Bronchial epithelial cell (primary cell): ENCODE data around the gene CD19. TPM values are rescaled to one million over a fixed set of nuclear protein-coding genes. Genes with fewer than 3 reads are reported as not detected.

Experiments
- DNase-seq: peaks from one replicate; pipeline ENCODE4 v3.0.0-alpha.2; 2010; ENCODE audit warnings: low read depth
- FAIRE-seq: peaks from 2 replicates; lab custom pipeline; 2011; peaks lifted over from hg19 to GRCh38; lab: Jason Lieb, UNC
- H3K27me3 ChIP-seq: 2 replicates; pipeline ENCODE4 v1.5.1; 2011; ENCODE audit warnings: low read length; ENCODE audit not compliant: control insufficient read depth, insufficient read depth
- H3K36me3 ChIP-seq: 2 replicates; pipeline ENCODE4 v1.5.1; 2011; ENCODE audit warnings: low read length; ENCODE audit not compliant: control insufficient read depth, insufficient read depth
- H3K4me3 ChIP-seq: 2 replicates; pipeline ENCODE4 v1.5.1; 2011; ENCODE audit warnings: mild to moderate bottlenecking, low read depth, low read length, control low read depth
- total RNA-seq: library from RNA; depleted of rRNA; stranded (reverse); fragments of >200 nt; gene quantifications from 2 replicates; pipeline ENCODE4 v1.2.1, GENCODE V29; 2014
- TF ChIP-seq, protein P1 (sequence below): IDR thresholded peaks from 2 replicates; pipeline ENCODE4 v1.5.1; 2011; ENCODE audit warnings: mild to moderate bottlenecking, moderate library complexity, low read length, control low read depth, inconsistent platforms; ENCODE audit not compliant: insufficient read depth, severe bottlenecking

Gene CD19
- total RNA-seq, 1 donor from 2014 or later: not detected

- H3K27me3 ChIP-seq: no peaks in the 10 kb centered on the region
- no peaks in the 10 kb centered on the region for H3K36me3 ChIP-seq
- FAIRE-seq (no peak), DNase-seq (no peak)
- TF ChIP-seq, protein P1, sequence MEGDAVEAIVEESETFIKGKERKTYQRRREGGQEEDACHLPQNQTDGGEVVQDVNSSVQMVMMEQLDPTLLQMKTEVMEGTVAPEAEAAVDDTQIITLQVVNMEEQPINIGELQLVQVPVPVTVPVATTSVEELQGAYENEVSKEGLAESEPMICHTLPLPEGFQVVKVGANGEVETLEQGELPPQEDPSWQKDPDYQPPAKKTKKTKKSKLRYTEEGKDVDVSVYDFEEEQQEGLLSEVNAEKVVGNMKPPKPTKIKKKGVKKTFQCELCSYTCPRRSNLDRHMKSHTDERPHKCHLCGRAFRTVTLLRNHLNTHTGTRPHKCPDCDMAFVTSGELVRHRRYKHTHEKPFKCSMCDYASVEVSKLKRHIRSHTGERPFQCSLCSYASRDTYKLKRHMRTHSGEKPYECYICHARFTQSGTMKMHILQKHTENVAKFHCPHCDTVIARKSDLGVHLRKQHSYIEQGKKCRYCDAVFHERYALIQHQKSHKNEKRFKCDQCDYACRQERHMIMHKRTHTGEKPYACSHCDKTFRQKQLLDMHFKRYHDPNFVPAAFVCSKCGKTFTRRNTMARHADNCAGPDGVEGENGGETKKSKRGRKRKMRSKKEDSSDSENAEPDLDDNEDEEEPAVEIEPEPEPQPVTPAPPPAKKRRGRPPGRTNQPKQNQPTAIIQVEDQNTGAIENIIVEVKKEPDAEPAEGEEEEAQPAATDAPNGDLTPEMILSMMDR: no peak
- H3K4me3 ChIP-seq: no peak overlapping the region
These were observed 39.5 kb upstream of the CD19 start for GRCh38 chr16:28891964-28892890.

DNA sequence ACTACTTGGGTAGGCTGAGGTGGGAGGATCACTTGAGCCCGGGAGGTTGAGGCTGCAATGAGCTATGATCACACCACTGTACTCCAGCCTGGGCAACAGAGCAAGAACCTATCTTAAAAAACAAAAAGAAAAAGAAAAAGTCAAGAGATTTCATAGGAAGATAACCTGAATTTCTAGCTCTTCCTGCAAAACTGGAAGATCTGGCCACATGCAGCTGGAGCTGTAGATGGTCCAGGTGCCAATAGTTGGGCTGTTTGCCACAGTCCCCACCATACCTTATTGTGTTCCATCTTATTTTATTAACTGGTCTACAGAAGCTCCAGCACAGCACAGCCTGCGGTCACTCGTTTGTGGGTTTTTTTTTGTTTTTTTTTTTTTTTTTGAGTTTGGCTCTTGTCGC lies 38.5 kb upstream of the CD19 start:
- DNase-seq (no peak), FAIRE-seq (no peak)
- TF ChIP-seq, protein P1: no peak
- Histone ChIP-seq H3K27me3 (no peaks in the 10 kb centered on the region), H3K36me3 (no peaks in the 10 kb centered on the region), H3K4me3 (no peak overlapping the region)

DNA sequence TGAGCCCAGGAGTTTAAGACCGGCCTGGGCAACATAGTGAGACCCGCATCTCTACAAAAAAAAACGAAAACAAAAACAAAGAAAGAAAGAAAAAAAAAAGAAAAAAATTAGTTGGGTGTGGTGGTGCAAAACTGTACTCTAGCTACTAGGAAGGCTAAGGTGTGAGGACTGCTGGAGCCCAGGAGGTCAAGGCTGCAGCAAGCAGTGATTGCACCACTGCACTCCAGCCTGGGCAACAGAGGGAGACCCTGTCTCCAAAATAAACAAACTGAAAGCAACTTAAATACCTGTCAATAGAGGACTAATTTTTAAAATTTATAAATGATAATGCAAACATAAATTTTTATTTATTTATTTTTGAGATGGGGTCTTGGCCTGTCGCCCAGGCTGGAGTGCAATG lies 36.2 kb upstream of the CD19 start:
- no peak for DNase-seq
- no peaks in the 10 kb centered on the region for H3K27me3 ChIP-seq
- TF ChIP-seq, protein P1: no peak
- FAIRE-seq: no peak
- H3K4me3 ChIP-seq: no peak overlapping the region
- H3K36me3 ChIP-seq: no peaks in the 10 kb centered on the region

GRCh38 chr16:28897826-28898225 lies 33.9 kb upstream of the CD19 start:
- no peaks in the 10 kb centered on the region for H3K36me3 ChIP-seq
- DNase-seq (no peak), FAIRE-seq (no peak)
- H3K4me3 ChIP-seq: no peak overlapping the region
- H3K27me3 ChIP-seq: no peaks in the 10 kb centered on the region
- TF ChIP-seq, protein P1: no peak

DNA sequence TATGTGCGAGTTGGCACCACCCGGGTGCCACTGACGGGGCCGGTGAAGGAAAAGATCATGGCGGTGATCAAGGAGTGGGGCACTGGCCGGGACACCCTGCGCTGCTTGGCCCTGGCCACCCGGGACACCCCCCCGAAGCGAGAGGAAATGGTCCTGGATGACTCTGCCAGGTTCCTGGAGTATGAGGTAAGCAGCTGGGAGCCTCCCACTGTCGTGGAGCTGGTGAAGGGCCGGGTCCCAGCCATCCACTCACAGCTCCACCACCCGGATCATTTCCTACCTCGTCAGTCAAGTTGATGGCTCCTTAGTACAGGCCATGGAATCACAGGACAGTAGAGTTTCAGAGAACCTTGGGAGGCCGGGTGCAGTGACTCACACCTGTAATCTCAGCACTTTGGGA lies 33.5 kb upstream of the CD19 start:
- no peak overlapping the region for H3K4me3 ChIP-seq
- TF ChIP-seq, protein P1: no peak
- H3K36me3 ChIP-seq: no peaks in the 10 kb centered on the region
- FAIRE-seq (no peak), DNase-seq (no peak)
- no peaks in the 10 kb centered on the region for H3K27me3 ChIP-seq
